Mesendoderm (in vitro differentiated cells): ENCODE results near the gene DDX23.
"Not testable (repeated sequence)": the region's sequence is repeated elsewhere in the genome, so short reads cannot be mapped to it uniquely, and the experiment has no call there.

ENCODE experiments used
- DNase-seq: peaks from one replicate; pipeline ENCODE4 v3.0.0; 2013
- H2AK5ac ChIP-seq: 2 replicates; pipeline ENCODE4 v1.6.1; 2013; ENCODE audit warnings: low read length, inconsistent platforms
- H2BK120ac ChIP-seq: 2 replicates; pipeline ENCODE4 v1.6.1; 2013; ENCODE audit warnings: low read depth, mild to moderate bottlenecking, low read length, moderate library complexity, mixed read lengths
- H2BK15ac ChIP-seq: replicated peaks from 2 replicates; pipeline ENCODE4 v1.6.1; 2013; ENCODE audit warnings: low read depth, mild to moderate bottlenecking, moderate library complexity
- H2BK5ac ChIP-seq: 2 replicates; pipeline ENCODE4 v1.6.1; 2013; ENCODE audit warnings: low read length, inconsistent platforms
- H3K18ac ChIP-seq: 2 replicates; pipeline ENCODE4 v1.6.1; 2013; ENCODE audit warnings: mild to moderate bottlenecking, low read length, mixed read lengths
- H3K23ac ChIP-seq: one replicate; pipeline ENCODE4 v1.6.1; 2013; ENCODE audit warnings: low read length
- H3K27ac ChIP-seq: 2 replicates; pipeline ENCODE4 v1.5.1; 2013; ENCODE audit warnings: low read depth, mild to moderate bottlenecking, inconsistent platforms, low read length, moderate library complexity
- H3K27me3 ChIP-seq: 2 replicates; pipeline ENCODE4 v1.6.1; 2013; ENCODE audit warnings: low read length, control low read depth, mild to moderate bottlenecking, inconsistent platforms; ENCODE audit not compliant: insufficient read depth, poor library complexity
- H3K36me3 ChIP-seq: 2 replicates; pipeline ENCODE4 v1.6.1; 2013; ENCODE audit warnings: low read length, inconsistent platforms; ENCODE audit not compliant: control insufficient read depth, insufficient read depth
- H3K4ac ChIP-seq: one replicate; pipeline ENCODE4 v1.6.1; 2013; ENCODE audit warnings: low read depth, mild to moderate bottlenecking, low read length, moderate library complexity
- H3K4me1 ChIP-seq: 2 replicates; pipeline ENCODE4 v1.6.1; 2013; ENCODE audit warnings: low read depth, low read length, inconsistent platforms; ENCODE audit not compliant: control insufficient read depth
- H3K4me2 ChIP-seq: 2 replicates; pipeline ENCODE4 v1.6.1; 2013; ENCODE audit warnings: low read length
- H3K4me3 ChIP-seq: 2 replicates; pipeline ENCODE4 v1.5.1; 2013; ENCODE audit warnings: mild to moderate bottlenecking, low read length
- H3K56ac ChIP-seq: one replicate; pipeline ENCODE4 v1.6.1; 2013; ENCODE audit warnings: low read length
- H3K79me1 ChIP-seq: 2 replicates; pipeline ENCODE4 v1.6.1; 2013; ENCODE audit warnings: low read length, inconsistent platforms
- H3K79me2 ChIP-seq: 2 replicates; pipeline ENCODE4 v1.6.1; 2013; ENCODE audit warnings: mild to moderate bottlenecking, low read length; ENCODE audit not compliant: control insufficient read depth, insufficient read depth
- H3K9ac ChIP-seq: 2 replicates; pipeline ENCODE4 v1.6.1; 2013; ENCODE audit warnings: low read length, inconsistent platforms
- H4K5ac ChIP-seq: one replicate; pipeline ENCODE4 v1.6.1; 2013; ENCODE audit warnings: low read length
- H4K8ac ChIP-seq: one replicate; pipeline ENCODE4 v1.6.1; 2013; ENCODE audit warnings: low read depth, mild to moderate bottlenecking, control low read depth, low read length, moderate library complexity
- WGBS: extraction: QIAGEN DNeasy Blood & Tissue Kit; methylation state at CpG from one replicate; pipeline ENCODE4 v1.1.7; 2013; ENCODE audit warnings: low lambda C conversion rate, missing lambda C conversion rate; ENCODE audit not compliant: insufficient coverage; ENCODE audit errors: extremely low coverage; 5-methylcytosine and 5-hydroxymethylcytosine counted together

The DDX23 gene

DNA sequence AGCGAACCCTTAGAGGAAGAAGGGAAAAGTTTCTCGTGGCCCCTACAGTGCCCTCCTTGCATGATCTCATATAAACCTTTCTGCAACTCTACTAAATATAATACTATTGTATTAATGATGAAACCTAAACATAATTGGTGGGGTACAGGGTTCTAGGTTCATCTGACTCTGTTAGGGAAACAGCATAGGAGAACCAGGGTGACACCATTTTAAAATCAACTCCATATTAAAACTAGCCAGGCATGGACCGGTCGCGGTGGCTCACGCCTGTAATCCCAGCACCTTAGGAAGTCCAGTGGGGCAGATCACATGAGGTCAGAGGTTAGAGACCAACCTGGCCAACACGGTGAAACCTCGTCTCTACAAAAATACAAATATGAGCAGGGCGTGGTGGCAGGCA is 28.7 kb upstream of the DDX23 start:
- Histone ChIP-seq H3K4ac (no peak overlapping the region), H4K8ac (no peak overlapping the region), H3K4me2 (no peak overlapping the region), H2BK5ac (no peak overlapping the region), H3K56ac (no peak overlapping the region), H2BK15ac (no peak overlapping the region), H3K79me2 (no peaks in the 10 kb centered on the region), H3K18ac (no peak overlapping the region), H4K5ac (no peak overlapping the region), H2AK5ac (no peak overlapping the region), H3K79me1 (no peaks in the 10 kb centered on the region), H3K9ac (no peak overlapping the region), H3K23ac (no peak overlapping the region), H3K4me1 (peaks cover 21% of the 10 kb centered on the region), H3K27me3 (no peaks in the 10 kb centered on the region), H2BK120ac (no peak overlapping the region), H3K27ac (no peak overlapping the region), H3K36me3 (no peaks in the 10 kb centered on the region), H3K4me3 (no peak overlapping the region)
- WGBS, result no CpG with 5 or more reads among the region's 9 CpGs
- no peak for DNase-seq

DNA sequence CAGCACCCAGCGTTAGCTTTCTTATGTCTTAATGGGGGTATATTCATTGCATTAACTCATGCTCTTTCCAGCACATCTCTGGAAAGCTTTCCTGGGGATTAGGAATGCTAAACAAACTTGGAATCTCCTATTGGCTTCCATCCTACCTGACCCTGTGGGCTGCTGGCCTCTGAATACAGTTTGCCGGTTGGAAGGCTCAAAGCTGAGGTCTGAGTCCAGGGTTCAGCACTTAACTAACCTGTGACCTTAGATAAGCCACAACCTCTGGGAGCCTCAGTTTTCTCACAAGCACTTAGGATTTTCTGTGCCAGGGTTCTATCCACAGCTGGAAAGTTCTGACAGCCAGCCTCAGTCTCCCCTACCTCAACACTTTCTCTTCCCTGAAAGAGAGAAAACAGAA is 26.6 kb upstream of the DDX23 start:
- H3K9ac ChIP-seq, result no peak overlapping the region
- no peaks in the 10 kb centered on the region for H3K79me1 ChIP-seq
- no peak overlapping the region for H4K8ac ChIP-seq
- no peak overlapping the region for H2BK5ac ChIP-seq
- H3K18ac ChIP-seq, result no peak overlapping the region
- no peaks in the 10 kb centered on the region for H3K36me3 ChIP-seq
- no peak overlapping the region for H4K5ac ChIP-seq
- no peak overlapping the region for H2BK120ac ChIP-seq
- H3K4me1 ChIP-seq, result peaks cover 15% of the 10 kb centered on the region
- H3K23ac ChIP-seq, result no peak overlapping the region
- no peak overlapping the region for H3K4me2 ChIP-seq
- no peaks in the 10 kb centered on the region for H3K27me3 ChIP-seq
- no peak overlapping the region for H3K56ac ChIP-seq
- H2BK15ac ChIP-seq, result no peak overlapping the region
- H3K27ac ChIP-seq, result no peak overlapping the region
- no peaks in the 10 kb centered on the region for H3K79me2 ChIP-seq
- no peak for DNase-seq
- no peak overlapping the region for H3K4ac ChIP-seq
- no peak overlapping the region for H2AK5ac ChIP-seq
- no CpG with 5 or more reads among the region's 2 CpGs for WGBS
- no peak overlapping the region for H3K4me3 ChIP-seq

DNA sequence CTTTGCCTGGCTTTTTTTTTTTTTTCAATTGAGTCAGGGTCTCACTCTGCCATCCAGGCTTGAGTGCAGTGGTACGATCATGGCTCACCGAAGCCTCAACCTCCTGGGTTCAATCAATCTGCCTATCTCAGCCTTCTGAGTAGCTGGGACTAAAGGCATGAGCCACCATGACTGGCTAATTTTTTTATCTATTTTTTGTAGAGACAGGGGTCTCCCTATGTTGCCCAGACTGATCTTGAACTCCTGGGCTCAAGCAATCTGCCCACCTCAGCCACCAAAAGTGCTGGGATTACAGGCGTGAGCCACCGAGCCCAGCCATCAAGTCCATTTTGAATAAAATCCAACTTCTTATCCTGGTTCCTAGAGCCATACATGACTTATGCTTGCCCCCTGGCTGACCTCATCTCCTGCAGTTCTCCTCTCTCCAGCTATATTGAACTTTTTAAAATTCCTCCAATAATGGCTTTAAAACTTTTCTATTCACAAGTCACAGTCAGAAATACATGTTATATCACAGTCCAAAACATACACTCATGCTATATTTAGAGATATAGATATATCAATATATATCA is 24.1 kb upstream of the DDX23 start:
- H2BK120ac ChIP-seq, result no peak overlapping the region
- H2AK5ac ChIP-seq, result no peak overlapping the region
- H3K79me2 ChIP-seq, result no peaks in the 10 kb centered on the region
- no CpG with 5 or more reads among the region's 4 CpGs for WGBS
- H3K18ac ChIP-seq, result no peak overlapping the region
- no peak overlapping the region for H3K56ac ChIP-seq
- H3K27me3 ChIP-seq, result no peaks in the 10 kb centered on the region
- H3K79me1 ChIP-seq, result no peaks in the 10 kb centered on the region
- H3K27ac ChIP-seq, result no peak overlapping the region
- H3K9ac ChIP-seq, result no peak overlapping the region
- H3K4ac ChIP-seq, result no peak overlapping the region
- H3K4me2 ChIP-seq, result no peak overlapping the region
- H4K5ac ChIP-seq, result no peak overlapping the region
- H3K4me3 ChIP-seq, result no peak overlapping the region
- H4K8ac ChIP-seq, result no peak overlapping the region
- no peak overlapping the region for H3K23ac ChIP-seq
- DNase-seq, result no peak
- no peak overlapping the region for H2BK15ac ChIP-seq
- H2BK5ac ChIP-seq, result no peak overlapping the region
- no peaks in the 10 kb centered on the region for H3K36me3 ChIP-seq
- H3K4me1 ChIP-seq, result no peaks in the 10 kb centered on the region

DNA sequence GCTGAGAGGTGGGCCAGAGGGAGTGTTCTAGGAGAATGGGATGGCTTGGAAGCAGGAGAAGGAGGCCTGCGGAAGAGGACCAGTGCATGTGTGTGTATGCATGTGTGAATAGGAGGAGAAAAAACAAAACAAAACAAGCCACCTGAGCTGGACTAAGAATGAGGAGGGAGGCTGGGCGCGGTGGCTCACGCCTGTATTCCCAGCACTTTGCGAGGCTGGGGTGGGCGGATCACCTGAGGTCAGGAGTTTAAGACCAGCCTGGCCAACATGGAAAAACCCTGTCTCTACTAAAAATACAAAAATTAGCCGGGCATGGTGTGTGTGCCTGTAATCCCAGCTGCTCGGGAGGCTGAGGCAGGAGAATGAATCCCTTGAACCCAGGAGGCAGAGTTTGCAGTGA is 21.6 kb upstream of the DDX23 start:
- H3K9ac ChIP-seq, H4K5ac ChIP-seq, DNase-seq, H3K36me3 ChIP-seq, H3K79me1 ChIP-seq, H3K56ac ChIP-seq, H3K4ac ChIP-seq, H3K27ac ChIP-seq, H3K4me1 ChIP-seq, H4K8ac ChIP-seq, H3K18ac ChIP-seq, H2BK5ac ChIP-seq, H2BK120ac ChIP-seq, H3K79me2 ChIP-seq, H3K27me3 ChIP-seq, H2AK5ac ChIP-seq, H2BK15ac ChIP-seq, H3K23ac ChIP-seq, H3K4me2 ChIP-seq, H3K4me3 ChIP-seq: not testable (repeated sequence)
- WGBS, result no CpG with 5 or more reads among the region's 8 CpGs

DNA sequence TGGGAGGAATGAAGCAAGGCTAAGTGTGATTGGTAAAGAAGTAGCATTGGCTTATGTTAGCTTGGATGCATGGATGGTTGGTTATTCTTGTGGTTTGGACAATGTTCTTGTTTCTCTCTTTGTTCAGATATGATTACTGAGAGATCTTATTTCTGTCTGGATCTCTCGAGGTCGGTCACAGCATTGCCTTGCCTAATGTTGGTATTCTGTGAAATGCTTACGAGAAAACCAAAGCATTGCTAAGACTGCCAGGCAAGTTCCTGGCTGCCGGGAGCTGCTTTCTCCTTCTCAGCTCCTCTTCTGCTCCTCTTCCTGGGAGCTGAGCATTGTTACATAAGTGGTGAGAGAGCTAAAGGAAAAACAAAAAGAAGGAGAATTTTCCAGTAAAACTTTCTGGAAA is 21.1 kb upstream of the DDX23 start:
- Histone ChIP-seq H2BK120ac (no peak overlapping the region), H4K5ac (no peak overlapping the region), H3K79me2 (no peaks in the 10 kb centered on the region), H3K4me2 (no peak overlapping the region), H3K27me3 (no peaks in the 10 kb centered on the region), H3K27ac (no peak overlapping the region), H2BK15ac (no peak overlapping the region), H3K36me3 (no peaks in the 10 kb centered on the region), H3K4me3 (no peak overlapping the region), H2BK5ac (no peak overlapping the region), H4K8ac (no peak overlapping the region), H3K4me1 (no peaks in the 10 kb centered on the region), H3K9ac (no peak overlapping the region), H3K18ac (no peak overlapping the region), H3K23ac (no peak overlapping the region), H2AK5ac (no peak overlapping the region), H3K56ac (no peak overlapping the region), H3K79me1 (no peaks in the 10 kb centered on the region), H3K4ac (no peak overlapping the region)
- WGBS, result no CpG with 5 or more reads among the region's 4 CpGs
- no peak for DNase-seq

DNA sequence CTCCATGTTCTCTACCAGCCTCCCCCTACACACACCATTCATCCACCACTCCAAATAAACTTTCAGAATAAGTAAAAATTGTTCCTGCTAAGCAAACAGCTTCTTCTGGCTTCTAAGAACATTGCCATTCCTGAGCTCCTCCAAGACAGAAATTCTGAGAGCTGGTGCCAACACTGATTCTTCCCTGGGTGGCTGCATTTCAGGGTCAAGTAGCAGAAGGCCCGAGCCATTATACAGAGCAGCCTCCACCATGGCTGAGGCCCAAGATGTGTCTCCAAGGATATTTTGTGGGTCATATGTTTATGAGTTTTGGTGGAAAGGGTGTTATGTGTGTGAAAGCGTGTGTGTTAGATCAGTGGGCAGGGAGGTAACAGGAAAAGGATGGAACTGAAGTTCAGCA is 17.2 kb upstream of the DDX23 start:
- H3K79me1 ChIP-seq, result no peaks in the 10 kb centered on the region
- no peak overlapping the region for H4K8ac ChIP-seq
- H2BK120ac ChIP-seq, result no peak overlapping the region
- H2BK5ac ChIP-seq, result no peak overlapping the region
- no peaks in the 10 kb centered on the region for H3K36me3 ChIP-seq
- no peak overlapping the region for H4K5ac ChIP-seq
- H3K23ac ChIP-seq, result no peak overlapping the region
- H3K4ac ChIP-seq, result no peak overlapping the region
- H3K4me1 ChIP-seq, result no peaks in the 10 kb centered on the region
- no peak overlapping the region for H2AK5ac ChIP-seq
- no peak overlapping the region for H3K4me3 ChIP-seq
- H3K27ac ChIP-seq, result no peak overlapping the region
- no peak overlapping the region for H2BK15ac ChIP-seq
- no peak overlapping the region for H3K56ac ChIP-seq
- no peaks in the 10 kb centered on the region for H3K27me3 ChIP-seq
- H3K9ac ChIP-seq, result no peak overlapping the region
- WGBS, result 100% methylated on average over 1 of the region's 2 CpGs
- DNase-seq, result no peak
- no peak overlapping the region for H3K4me2 ChIP-seq
- no peak overlapping the region for H3K18ac ChIP-seq
- H3K79me2 ChIP-seq, result no peaks in the 10 kb centered on the region
